ENCODE results near the gene ZMAT5.

DNA sequence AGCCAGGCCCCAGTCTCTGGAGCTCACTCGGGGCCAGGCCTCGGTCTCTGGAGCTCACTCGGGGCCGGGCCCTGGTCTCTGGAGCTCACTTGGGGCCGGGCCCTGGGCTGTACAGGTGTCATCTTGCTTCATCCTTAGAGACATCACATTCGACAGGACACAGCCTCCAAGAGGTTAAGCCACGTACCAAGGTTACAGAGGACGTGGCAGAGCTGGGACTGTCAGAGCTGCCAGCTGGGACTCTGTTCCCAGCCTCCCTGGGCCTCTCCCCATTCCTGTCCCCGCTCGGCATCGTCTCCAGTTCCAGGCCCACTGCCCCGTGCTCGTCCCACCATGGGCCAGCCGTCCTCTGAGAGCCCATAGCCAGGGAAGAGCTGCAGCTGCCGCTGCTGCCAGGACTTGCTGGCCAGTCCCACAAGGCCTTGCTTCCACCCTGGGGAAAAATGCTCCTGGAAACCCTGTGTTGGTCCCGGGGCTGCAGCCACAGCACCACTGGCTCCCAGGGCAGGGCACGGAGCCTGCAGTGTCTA is 27.4 kb downstream of the ZMAT5 start:
- TF ChIP-seq, protein P1, sequence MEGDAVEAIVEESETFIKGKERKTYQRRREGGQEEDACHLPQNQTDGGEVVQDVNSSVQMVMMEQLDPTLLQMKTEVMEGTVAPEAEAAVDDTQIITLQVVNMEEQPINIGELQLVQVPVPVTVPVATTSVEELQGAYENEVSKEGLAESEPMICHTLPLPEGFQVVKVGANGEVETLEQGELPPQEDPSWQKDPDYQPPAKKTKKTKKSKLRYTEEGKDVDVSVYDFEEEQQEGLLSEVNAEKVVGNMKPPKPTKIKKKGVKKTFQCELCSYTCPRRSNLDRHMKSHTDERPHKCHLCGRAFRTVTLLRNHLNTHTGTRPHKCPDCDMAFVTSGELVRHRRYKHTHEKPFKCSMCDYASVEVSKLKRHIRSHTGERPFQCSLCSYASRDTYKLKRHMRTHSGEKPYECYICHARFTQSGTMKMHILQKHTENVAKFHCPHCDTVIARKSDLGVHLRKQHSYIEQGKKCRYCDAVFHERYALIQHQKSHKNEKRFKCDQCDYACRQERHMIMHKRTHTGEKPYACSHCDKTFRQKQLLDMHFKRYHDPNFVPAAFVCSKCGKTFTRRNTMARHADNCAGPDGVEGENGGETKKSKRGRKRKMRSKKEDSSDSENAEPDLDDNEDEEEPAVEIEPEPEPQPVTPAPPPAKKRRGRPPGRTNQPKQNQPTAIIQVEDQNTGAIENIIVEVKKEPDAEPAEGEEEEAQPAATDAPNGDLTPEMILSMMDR (IDR thresholded peaks at IDR 0.05) = no peak
- TF ChIP-seq POLR2A (IDR thresholded peaks at IDR 0.05) = no peak
